Body of pancreas (tissue), 4 donors: Measurements from ENCODE around the gene GJA9.

ENCODE experiments used
- CTCF ChIP-seq, 7 experiments: fragments of 450-650 bp in 4 of 7; fragments of 200-600 bp in 3 of 7; sonication (generic) in 3 of 7; IDR thresholded peaks; one replicate each; pipeline ENCODE4 v1.5.1; 2016 to 2019; ENCODE audit warnings: antibody characterized with exemption in 7 of 7
- POLR2A ChIP-seq, 3 donors: fragments of 450-650 bp; IDR thresholded peaks; one replicate each; pipeline ENCODE4 v1.6.1; 2016; ENCODE audit warnings: antibody characterized with exemption in 3 of 3, mild to moderate bottlenecking in 2 of 3

- TF ChIP-seq CTCF (IDR thresholded peaks at IDR 0.05) (no peak), POLR2A (IDR thresholded peaks at IDR 0.05) (no peak)
Observed at GRCh38 chr1:38872401-38873026, 8.9 kb downstream of the GJA9 start.
